ENCODE measurements around the gene CUL3.

CUL3 gene

DNA sequence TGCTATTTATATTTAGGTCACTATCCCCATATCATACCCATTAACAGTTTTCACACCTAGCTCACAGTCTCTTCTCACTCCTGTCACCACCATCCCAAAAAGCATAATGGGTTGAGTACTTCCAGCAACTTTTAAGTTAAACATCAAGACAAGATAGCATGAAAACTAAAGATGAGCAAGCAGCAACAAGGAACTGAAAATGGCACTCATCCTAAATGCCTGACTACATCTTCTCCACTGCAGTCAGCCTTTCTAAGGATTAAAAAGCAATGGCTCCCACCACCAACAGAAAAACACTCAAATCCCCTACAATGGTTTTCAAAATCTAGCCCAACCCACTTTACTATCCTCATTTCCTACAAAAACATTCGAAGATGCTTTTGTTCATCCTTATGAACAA lies 38.2 kb downstream of the CUL3 start:
- TF ChIP-seq, protein P1, sequence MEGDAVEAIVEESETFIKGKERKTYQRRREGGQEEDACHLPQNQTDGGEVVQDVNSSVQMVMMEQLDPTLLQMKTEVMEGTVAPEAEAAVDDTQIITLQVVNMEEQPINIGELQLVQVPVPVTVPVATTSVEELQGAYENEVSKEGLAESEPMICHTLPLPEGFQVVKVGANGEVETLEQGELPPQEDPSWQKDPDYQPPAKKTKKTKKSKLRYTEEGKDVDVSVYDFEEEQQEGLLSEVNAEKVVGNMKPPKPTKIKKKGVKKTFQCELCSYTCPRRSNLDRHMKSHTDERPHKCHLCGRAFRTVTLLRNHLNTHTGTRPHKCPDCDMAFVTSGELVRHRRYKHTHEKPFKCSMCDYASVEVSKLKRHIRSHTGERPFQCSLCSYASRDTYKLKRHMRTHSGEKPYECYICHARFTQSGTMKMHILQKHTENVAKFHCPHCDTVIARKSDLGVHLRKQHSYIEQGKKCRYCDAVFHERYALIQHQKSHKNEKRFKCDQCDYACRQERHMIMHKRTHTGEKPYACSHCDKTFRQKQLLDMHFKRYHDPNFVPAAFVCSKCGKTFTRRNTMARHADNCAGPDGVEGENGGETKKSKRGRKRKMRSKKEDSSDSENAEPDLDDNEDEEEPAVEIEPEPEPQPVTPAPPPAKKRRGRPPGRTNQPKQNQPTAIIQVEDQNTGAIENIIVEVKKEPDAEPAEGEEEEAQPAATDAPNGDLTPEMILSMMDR (IDR thresholded peaks at IDR 0.05), result no peak

DNA sequence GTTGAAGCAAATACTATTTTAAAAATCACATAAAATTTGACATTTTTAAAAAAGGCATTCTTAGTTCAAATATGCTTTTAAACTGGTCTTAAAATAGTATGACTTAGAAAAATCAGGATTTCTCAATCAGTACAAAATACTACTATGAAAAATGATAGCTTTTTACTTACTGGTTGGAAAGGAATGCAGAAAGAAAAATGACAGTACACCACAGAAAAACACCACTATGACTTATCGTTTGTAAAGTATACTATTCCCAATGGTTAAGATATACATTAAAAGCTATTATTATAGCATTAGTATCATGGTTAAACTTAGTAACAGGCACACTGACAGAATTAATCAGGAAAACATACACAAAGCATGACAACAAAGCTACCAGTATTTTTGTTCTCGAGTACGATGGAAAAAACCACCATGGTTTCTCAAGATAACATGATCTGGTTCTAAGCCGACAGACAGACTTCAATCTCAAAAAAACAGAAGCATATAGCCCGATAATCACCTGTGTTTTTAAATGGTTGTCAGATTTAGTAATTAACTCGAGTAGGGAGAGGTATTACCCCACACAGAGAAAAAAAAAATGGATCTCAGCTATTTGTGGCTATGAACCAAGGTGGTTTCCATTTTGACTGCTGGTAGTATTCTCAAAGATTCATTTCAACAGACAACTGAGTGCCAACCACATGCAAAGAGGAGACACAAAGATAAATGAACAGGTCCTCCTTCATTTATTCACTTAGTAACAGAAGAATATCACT lies 39.1 kb downstream of the CUL3 start:
- TF ChIP-seq, protein P1 (IDR thresholded peaks at IDR 0.05), result no peak

DNA sequence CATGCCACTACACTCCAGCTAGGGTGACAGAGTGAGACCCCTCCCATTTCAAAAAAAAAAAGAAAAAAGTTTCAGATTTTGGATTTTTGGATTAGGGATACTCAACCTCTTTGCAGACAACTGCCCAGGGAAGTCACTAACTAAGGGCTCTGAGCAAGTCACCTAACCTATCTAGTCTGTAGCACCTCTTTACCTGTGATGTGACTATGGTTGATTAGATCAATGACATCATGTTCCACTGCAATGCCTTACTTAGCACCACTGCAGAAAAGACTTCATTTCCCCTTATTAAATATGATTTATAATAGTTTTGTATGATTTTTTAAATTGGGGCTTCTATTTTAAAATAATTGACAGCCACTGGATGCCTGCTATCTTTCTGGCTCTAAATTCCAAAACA lies 41.2 kb downstream of the CUL3 start:
- TF ChIP-seq, protein P1 (IDR thresholded peaks at IDR 0.05), result no peak

DNA sequence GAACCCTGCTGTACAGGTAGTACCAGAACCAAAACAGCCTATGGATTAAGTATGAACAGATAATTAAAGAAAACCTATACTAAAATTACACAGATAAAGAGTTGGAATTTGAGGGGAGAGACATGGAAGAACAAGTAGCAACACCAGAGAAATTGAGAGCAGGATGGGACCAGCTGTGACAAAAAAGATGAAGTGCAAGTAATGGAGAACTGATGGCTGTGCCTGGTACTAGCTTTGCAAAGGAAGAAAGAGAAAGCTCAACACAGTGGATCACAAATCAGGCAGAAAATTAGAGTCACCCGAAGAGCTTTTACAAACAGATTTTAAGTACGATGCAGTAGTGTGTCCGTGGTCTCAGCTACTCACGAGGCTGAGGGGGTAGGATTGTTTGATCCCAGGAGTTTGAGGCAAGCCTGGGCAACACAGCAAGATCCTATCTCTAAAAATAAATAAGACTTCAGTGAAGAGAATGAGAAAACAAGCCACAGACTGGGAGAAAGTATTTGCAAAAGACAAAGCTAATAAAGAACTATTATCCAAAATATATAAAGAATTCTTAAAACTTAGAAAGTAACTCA lies 46.5 kb downstream of the CUL3 start:
- TF ChIP-seq, protein P1 (IDR thresholded peaks at IDR 0.05), result no peak

DNA sequence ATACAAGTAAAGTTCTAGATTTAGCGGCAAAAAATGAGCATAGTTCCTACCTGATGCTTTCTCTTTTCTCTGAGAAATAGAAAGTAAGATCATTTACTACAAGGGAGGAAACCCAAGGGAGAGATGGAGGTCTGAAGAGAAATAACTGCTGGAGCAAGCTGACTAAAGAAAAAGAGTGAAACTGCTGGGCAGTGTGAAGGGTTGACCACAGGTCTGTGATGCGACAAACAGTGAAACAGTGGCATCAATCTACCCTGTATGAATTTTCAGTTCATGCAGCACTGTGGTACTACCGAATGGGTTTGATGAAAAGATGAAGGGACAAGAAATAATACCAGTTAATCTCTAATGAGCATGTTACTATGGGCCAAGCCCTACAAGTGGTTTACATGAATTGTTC lies 52.2 kb downstream of the CUL3 start:
- TF ChIP-seq, protein P1 (IDR thresholded peaks at IDR 0.05), result no peak

GRCh38 chr2:224532441-224532840 lies 52.7 kb downstream of the CUL3 start:
- TF ChIP-seq, protein P1 (IDR thresholded peaks at IDR 0.05), result no peak

- TF ChIP-seq, protein P1 (IDR thresholded peaks at IDR 0.05), result no peak
Measured at GRCh38 chr2:224528171-224528570, 57.0 kb downstream of the CUL3 start.

Data from LNCAP (cell line).